ENCODE data around the gene SNX14.
A peak's percentile ranks its signal among the peaks of the same experiment; 100 is the strongest.

Gene SNX14

GRCh38 chr6:85472744-85473143 is 120.9 kb downstream of the SNX14 start:
- DNase-seq: no peak

DNA sequence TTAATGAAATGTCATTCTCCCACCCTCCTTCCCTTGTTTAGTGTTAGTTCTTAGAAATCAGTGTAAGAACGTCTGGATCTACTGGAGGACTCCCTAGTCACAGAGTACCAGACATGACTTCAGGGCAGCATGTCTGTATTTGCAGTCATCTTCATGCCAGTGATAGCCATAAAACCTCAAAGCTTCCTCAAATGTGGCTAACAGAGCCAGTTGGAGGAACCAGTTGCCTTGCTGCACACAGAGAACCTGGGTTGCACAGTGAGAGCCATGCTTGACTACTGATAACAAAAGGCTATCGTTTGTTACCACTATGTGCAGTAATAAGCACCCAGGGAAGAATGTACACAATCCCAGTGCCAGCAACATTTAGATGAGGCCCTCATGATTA is 123.6 kb downstream of the SNX14 start:
- no peaks in the 10 kb centered on the region for H3K27me3 ChIP-seq
- no peak for DNase-seq
- no peak overlapping the region for H3K4me3 ChIP-seq
- peak overlapping the region; percentile 45 to 66 for H3K27ac ChIP-seq
- H3K4me1 ChIP-seq: peaks cover 0 to 79% (median 22%) of the 10 kb centered on the region in 4 donors
- peaks cover 0 to 6% (median 5%) of the 10 kb centered on the region in 3 donors for H3K36me3 ChIP-seq
- TF ChIP-seq, protein P1, sequence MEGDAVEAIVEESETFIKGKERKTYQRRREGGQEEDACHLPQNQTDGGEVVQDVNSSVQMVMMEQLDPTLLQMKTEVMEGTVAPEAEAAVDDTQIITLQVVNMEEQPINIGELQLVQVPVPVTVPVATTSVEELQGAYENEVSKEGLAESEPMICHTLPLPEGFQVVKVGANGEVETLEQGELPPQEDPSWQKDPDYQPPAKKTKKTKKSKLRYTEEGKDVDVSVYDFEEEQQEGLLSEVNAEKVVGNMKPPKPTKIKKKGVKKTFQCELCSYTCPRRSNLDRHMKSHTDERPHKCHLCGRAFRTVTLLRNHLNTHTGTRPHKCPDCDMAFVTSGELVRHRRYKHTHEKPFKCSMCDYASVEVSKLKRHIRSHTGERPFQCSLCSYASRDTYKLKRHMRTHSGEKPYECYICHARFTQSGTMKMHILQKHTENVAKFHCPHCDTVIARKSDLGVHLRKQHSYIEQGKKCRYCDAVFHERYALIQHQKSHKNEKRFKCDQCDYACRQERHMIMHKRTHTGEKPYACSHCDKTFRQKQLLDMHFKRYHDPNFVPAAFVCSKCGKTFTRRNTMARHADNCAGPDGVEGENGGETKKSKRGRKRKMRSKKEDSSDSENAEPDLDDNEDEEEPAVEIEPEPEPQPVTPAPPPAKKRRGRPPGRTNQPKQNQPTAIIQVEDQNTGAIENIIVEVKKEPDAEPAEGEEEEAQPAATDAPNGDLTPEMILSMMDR (IDR thresholded peaks at IDR 0.05): no peak
- intact Hi-C loops (cut with DNase I; ENCODE audit: low total_unique reads): no loop called here
- no peaks in the 10 kb centered on the region for H3K9me3 ChIP-seq

More at GRCh38 chr6:85472744-85473143, 120.9 kb downstream of the SNX14 start:
- no peaks in the 10 kb centered on the region for H3K9me3 ChIP-seq
- no peaks in the 10 kb centered on the region for H3K27me3 ChIP-seq
- intact Hi-C loops (cut with DNase I; ENCODE audit: low total_unique reads): no loop called here
- no peak overlapping the region for H3K4me3 ChIP-seq
- TF ChIP-seq, protein P1 (IDR thresholded peaks at IDR 0.05): no peak
- peak overlapping the region; percentile 49 to 66 for H3K27ac ChIP-seq
- H3K36me3 ChIP-seq: peaks cover 7 to 11% (median 10%) of the 10 kb centered on the region in 3 donors
- H3K4me1 ChIP-seq: peaks cover 0 to 71% (median 13%) of the 10 kb centered on the region in 4 donors

DNA sequence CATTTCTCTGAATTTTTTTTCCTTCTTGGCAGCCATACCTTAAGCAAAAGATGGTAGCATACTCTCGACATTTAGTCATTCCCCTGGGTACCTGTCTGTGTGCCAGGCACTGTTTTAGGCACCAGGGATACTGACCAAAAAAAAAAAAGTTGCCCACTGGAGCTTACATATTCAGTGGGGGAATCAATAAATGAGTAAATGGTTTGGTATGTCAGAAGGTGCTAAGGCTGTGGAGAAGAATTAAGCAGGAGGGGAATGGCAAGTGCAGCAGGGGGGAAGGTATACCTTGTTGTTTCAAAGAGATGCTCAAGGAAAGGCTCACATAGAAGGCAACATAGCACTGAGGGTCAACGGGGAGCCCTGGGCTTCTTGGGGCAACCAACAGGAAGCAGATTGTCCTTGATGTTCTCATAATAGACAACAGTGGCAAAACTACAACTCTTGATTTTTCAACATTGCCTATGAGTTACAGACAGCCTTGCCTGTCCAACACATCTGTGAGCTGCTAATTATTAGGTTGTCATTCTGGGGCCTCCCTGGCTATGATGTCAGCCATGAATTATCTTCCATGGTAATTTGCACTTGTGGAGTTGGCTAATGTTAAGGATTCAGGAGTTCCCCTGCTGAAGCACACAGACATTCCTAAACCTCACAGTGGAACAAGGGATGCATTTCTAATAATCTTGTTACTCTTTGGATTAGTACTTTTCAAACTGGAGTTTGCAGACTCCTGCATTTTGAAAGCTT is 124.2 kb downstream of the SNX14 start:
- H3K4me3 ChIP-seq: no peak overlapping the region
- peaks cover 0 to 79% (median 26%) of the 10 kb centered on the region in 4 donors for H3K4me1 ChIP-seq
- intact Hi-C loops (cut with DNase I; ENCODE audit: low total_unique reads): no loop called here
- peak overlapping the region; percentile 45 to 66 for H3K27ac ChIP-seq
- no peak for DNase-seq
- peaks cover 0 to 6% (median 5%) of the 10 kb centered on the region in 3 donors for H3K36me3 ChIP-seq
- H3K9me3 ChIP-seq: no peaks in the 10 kb centered on the region
- no peaks in the 10 kb centered on the region for H3K27me3 ChIP-seq
- TF ChIP-seq, protein P1 (IDR thresholded peaks at IDR 0.05): no peak

- Histone ChIP-seq H3K27me3 (no peaks in the 10 kb centered on the region), H3K4me3 (no peak overlapping the region), H3K4me1 (peaks cover 0 to 79% (median 32%) of the 10 kb centered on the region in 4 donors), H3K27ac (peak overlapping the region; percentile 45 to 66), H3K9me3 (no peaks in the 10 kb centered on the region), H3K36me3 (peaks cover 0 to 6% (median 5%) of the 10 kb centered on the region in 3 donors)
- TF ChIP-seq, protein P1 (IDR thresholded peaks at IDR 0.05): no peak
- no peak for DNase-seq
- intact Hi-C loops (cut with DNase I; ENCODE audit: low total_unique reads): no loop called here
These were observed 125.3 kb downstream of the SNX14 start for GRCh38 chr6:85468326-85468725.

DNA sequence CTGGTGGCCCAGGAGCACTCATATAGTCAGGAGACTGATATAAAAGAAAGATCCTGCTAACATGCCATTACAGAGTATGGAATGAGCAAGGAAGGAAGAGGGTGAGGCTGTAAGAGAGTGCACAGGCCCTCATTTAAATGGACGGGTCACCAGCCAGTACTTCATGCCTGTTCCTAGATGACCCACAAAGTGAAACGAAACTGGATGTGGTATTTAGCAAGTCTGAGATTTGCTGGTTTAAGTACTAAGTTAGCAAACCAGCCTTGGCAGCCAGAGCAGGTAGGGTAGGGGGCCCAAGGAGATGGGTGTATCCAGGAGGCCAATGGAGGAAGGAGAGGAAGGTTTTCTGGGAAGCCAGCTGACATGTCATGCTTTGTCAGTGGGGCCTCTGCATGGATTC is 127.9 kb downstream of the SNX14 start:
- intact Hi-C loops (cut with DNase I; ENCODE audit: low total_unique reads): no loop called here
- H3K9me3 ChIP-seq: no peaks in the 10 kb centered on the region
- H3K4me3 ChIP-seq: no peak overlapping the region
- no peaks in the 10 kb centered on the region for H3K27me3 ChIP-seq
- peaks cover 0 to 86% (median 51%) of the 10 kb centered on the region in 4 donors for H3K4me1 ChIP-seq
- peak overlapping the region; percentile 66 to 76 for H3K27ac ChIP-seq
- no peak for DNase-seq
- peaks cover 0 to 6% (median 5%) of the 10 kb centered on the region in 3 donors for H3K36me3 ChIP-seq
- TF ChIP-seq, protein P1 (IDR thresholded peaks at IDR 0.05): no peak

Measured in tibial artery (tissue), 4 donors.